Hair follicular keratinocyte (primary cell): Measurements from ENCODE around the gene SNRNP27. TPM values are rescaled to one million over a fixed set of nuclear protein-coding genes. Genes with fewer than 3 reads are reported as not detected.

Source experiments
- total RNA-seq: library from RNA; depleted of rRNA; stranded (reverse); fragments of >200 nt; gene quantifications from 2 replicates; pipeline ENCODE4 v1.2.3, GENCODE V29; 2015

The SNRNP27 gene, protein sequence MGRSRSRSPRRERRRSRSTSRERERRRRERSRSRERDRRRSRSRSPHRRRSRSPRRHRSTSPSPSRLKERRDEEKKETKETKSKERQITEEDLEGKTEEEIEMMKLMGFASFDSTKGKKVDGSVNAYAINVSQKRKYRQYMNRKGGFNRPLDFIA
- total RNA-seq, result 50.9 and 53.3 TPM in 2 replicates

DNA sequence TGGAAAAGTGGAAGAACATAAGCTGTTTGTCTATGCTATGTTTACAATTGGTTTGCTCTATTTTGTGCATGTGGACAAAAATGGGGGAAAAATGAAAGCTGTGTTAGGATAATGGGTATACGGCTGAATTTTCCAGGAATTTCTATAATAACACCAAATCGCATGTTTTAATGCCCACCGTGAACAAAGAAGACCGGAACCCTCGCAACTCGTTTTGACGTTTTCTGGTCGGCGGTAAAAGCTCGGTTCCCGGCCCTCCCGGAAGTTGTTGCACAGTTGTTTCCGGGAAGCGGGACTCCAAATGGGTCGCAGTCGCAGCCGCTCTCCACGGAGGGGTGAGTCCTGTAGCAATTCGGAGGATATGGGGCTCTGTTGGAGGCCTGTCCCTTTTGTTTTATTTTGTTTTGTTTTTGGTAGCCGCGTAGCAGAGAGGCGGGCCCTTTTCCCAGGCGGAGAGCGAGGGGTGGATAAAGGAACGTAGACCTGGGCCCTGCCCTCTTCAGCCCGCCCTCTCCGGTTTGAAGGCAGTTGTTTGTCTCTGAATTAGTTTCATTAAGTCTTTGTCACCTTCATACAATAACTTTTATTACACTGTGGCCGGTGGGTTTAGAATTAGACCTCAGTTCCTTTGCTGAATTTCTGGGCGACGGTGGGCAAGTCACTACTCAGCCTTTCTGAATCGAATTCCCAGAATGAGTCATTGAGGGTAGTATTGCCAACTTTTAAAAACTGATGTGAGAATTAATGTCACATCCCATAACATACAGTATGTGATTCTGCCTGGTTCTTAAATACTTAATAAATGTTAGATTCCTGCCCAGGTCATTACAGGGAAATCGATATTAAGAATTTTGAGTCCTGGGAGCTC is at the start of gene SNRNP27:
Gene SNRNP27 (plus strand): TSS at position 273 of the 868 bp plus-strand sequence. CDS start 29 bp downstream, at position 302.

DNA sequence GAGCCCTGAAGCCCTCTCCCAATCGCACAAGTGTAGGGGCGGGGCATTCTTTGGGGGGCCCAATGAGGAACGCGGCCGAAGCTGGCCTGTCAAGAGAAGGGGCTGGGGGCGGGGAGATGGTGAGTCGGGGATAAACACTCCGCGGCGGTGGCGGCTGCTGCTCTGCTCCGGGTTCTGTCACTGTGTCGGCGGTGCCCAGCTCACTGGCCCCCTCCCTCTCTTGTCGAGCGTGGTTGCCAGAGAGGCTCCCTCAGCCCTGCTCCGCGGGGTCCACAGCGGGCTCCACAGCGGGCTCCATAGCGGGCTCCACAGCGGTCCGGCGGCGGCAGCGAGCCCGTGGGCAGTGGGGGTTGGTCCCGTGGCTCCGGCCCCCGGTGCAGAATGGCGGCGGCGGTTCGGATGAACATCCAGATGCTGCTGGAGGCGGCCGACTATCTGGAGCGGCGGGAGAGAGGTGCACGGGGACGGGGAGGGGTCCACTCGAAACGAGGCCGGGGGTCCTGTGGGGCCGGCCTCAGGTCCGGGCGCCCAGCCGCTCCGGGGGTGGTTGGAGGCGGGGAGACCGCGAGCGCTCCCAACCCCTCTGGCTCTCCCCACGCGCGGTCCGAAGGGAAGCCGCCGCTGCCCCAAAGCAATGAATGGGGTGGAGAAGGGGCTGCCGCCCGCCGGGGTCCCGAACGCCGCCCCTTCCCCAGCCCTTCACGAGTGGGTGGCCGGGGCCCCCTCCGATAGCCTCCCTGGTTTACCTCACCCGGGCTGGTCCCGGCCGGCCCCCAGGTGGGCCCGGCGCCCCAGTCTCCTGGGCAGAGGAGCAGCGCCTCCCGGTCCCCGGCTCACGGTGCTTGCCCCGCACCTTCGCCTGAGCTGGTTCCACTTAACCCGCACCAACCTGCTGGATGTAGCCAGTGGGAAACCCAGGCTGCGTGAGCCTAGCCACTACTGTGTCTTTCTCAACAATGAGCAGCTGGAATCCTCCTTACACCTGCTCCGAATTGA is 21.5 kb downstream of the SNRNP27 start, which contains the start of gene MXD1:
Gene MXD1 (plus strand): TSS at position 160 of the 996 bp plus-strand sequence. CDS start 222 bp downstream, at position 382.

Other genes starting within 250 kb of the SNRNP27 start
- 51.6 and 54.0 TPM in 2 replicates for gene ANXA4, start 151.8 kb upstream of the SNRNP27 start, total RNA-seq
- 11.1 and 12.8 TPM in 2 replicates for gene GMCL1, start 64.3 kb upstream of the SNRNP27 start, total RNA-seq
- gene MXD1, start 21.2 kb downstream of the SNRNP27 start, total RNA-seq, result 3.5 and 10.9 TPM in 2 replicates
- gene ASPRV1, start 67.7 kb downstream of the SNRNP27 start, total RNA-seq, result 0.19 and 0.62 TPM in 2 replicates
- gene PCBP1, start 193.5 kb downstream of the SNRNP27 start, total RNA-seq, result 67.7 and 82.7 TPM in 2 replicates